GM20431 (cell line): Measurements from ENCODE around the gene TMEFF1.

Source experiments
- in situ Hi-C: fragments of 300-500 bp; cut with MseI, MboI; formaldehyde crosslinking; loops from one replicate; pipeline ENCODE4 v1.15.0; 2020; ENCODE audit warnings: low sequenced_read_pairs; ENCODE audit not compliant: unreplicated experiment

The TMEFF1 gene

DNA sequence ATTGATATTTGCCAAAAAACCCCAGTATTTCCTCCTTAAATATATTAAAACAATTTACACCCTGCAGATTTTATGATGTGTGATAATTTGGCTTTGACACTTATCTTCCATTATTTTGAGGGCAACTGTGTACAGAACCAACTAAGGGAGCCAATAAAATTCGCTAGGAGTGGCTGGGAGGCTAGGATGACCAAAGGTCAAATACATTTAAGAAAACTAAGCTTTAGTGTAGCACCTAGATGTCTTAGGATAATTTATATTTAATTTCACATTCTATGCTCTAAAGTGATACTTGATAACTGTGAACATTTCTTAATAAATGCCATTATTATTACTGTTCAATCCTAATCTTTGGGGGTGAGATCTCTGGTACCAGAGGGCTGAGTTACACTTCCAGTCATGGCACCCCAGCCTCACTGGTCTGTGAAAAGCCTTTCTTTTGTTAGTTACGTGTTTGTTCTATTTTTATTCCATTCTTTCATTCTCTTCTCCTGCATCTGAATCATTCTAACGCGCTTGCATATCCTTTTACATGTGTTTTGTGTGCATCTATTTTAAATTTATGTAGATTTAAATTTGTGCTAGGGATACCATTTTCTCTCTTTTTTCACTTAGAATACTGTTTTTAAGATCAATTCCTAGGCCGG lies 26.9 kb upstream of the TMEFF1 start:
- in situ Hi-C loops: no loop called here

DNA sequence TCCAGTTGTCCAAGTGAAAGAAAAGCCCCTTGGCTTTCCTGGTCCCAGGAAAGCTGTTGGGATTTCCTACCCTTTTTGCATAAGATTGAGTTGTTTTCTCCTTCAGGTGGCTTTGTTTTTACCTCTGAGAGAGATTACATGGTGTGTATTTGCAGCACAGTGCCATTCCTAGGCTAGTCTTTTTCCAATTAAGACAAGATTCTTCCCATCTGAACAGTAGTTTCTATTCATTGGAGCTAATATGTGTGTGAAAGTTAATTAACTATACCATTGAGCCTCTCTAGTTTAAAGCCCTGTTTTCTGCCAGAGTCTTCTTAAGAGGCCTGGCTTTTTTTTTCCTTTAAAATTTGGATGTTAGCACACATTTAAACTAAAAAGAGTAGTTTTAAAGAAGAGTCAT lies 25.9 kb upstream of the TMEFF1 start:
- in situ Hi-C loops: no loop called here

- in situ Hi-C loops: no loop called here
Measured at GRCh38 chr9:100448266-100448665, 24.7 kb upstream of the TMEFF1 start.

DNA sequence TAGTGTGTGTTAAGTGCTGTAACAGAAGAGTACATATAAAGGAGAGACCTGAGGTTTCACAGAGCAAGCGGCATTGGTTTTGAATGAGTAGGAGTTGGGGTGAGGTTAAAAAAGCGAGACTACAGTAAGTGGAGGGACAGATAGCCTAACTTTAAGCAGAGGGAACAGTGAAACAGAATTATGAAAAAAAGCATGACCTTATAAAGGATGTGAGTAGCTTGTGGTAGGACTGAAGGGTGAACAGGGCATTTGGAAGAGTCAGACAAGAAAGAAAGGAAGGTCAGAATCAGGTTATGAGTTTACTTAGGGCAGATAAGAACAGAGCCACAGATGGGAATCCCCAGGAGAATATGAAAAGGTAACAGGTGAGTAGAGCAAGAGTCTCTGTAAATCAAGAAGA lies 23.5 kb upstream of the TMEFF1 start:
- in situ Hi-C loops: no loop called here

DNA sequence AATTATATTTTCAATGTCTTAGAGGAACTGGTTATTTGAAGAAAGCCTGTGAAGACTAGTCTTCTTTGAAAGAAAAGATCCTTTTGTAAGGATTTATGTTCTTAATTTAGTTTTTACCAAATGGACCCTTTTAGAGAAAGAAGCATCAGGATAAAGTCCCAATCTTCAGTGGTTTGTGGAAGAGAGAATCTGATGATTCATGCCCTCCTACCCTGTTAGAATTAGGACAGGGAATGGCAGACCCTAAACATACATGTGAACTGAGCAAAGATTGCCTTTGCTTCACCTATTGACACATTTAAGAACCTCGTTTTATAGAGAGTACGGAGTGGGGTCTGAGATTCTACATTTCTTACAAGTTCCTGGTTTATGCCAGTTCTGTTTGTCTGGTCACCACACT lies 20.1 kb upstream of the TMEFF1 start:
- in situ Hi-C loops: no loop called here

GRCh38 chr9:100455470-100455869 lies 17.5 kb upstream of the TMEFF1 start:
- in situ Hi-C loops: no loop called here

- in situ Hi-C loops: no loop called here
Measured at GRCh38 chr9:100457517-100457916, 15.4 kb upstream of the TMEFF1 start.

DNA sequence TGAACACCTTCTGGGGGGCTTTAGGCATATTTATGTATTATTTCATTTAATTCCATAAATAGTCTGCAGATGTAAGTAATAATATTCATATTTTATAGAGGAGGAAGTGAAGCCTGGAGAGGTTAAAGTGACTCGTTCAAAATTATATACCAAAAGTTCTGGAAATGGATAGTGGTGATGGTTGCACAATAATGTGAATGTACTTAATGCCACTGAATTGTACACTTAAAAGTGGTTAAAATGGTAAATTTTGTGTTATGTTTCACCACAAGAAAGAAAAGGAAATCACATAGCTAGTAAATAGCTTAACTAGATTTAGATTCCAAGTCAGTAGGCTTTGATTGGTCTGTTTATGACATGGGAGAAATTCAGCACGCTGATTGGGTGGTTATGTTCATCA lies 13.0 kb upstream of the TMEFF1 start:
- in situ Hi-C loops: no loop called here

DNA sequence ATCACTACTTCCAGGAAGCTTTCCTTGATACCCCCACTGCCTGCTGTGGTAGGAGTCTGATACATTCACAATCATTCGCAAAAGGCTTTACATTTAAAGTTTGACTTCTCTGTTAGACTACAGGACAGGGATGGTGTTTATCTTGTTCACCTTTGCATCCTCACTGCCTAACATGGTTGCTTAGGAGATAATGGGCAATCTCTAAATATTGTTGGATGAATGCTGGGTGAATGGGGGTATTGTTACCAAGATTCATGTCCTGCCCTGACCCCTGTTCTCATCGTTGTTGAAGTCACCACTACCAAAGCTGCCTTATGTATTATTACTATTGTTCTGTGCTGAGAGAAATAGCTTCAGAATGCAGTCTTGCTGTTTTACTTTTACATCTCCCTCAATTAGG lies 7.7 kb upstream of the TMEFF1 start:
- in situ Hi-C loops: no loop called here

DNA sequence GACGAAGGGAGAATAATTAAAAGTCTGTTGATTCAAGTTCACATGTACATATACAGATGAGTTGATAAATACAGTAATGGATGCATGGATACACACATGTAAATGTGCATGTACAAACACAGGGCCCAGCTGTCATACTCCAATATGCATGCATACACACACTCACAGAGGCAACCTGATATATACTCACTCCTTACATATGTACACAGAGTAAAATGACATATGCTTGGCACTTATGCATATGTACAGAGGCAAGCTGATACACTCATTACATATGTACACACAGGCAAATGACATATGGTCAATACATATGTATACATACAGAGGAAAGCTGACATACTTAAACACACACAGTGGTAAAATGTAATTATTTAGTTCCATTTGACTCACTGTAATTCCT lies 7.2 kb upstream of the TMEFF1 start:
- in situ Hi-C loops: no loop called here

GRCh38 chr9:100466171-100466828 lies 6.6 kb upstream of the TMEFF1 start:
- in situ Hi-C loops: no loop called here

DNA sequence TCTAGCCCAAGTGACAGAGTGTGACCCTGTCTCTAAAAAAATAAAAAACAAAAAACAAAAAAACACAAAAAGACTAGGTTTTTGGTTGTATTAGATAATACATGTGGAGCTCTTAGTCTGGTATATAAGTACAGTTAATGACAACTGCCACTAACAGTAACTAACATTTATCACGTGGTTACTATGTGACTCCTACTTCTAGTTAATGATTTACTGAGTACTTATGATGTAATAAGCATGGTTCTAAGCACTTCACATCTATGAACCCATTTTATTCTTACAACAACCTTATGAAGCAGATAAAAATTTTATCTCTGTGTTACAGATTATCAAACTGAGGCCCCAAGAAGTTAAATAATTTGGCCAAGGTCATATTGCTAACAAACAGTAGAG lies 6.1 kb upstream of the TMEFF1 start:
- in situ Hi-C loops: no loop called here

- in situ Hi-C loops: no loop called here
Measured at GRCh38 chr9:100468041-100468440, 4.9 kb upstream of the TMEFF1 start.

GRCh38 chr9:100472268-100472667 lies 681 bp upstream of the TMEFF1 start:
- in situ Hi-C loops: no loop called here

DNA sequence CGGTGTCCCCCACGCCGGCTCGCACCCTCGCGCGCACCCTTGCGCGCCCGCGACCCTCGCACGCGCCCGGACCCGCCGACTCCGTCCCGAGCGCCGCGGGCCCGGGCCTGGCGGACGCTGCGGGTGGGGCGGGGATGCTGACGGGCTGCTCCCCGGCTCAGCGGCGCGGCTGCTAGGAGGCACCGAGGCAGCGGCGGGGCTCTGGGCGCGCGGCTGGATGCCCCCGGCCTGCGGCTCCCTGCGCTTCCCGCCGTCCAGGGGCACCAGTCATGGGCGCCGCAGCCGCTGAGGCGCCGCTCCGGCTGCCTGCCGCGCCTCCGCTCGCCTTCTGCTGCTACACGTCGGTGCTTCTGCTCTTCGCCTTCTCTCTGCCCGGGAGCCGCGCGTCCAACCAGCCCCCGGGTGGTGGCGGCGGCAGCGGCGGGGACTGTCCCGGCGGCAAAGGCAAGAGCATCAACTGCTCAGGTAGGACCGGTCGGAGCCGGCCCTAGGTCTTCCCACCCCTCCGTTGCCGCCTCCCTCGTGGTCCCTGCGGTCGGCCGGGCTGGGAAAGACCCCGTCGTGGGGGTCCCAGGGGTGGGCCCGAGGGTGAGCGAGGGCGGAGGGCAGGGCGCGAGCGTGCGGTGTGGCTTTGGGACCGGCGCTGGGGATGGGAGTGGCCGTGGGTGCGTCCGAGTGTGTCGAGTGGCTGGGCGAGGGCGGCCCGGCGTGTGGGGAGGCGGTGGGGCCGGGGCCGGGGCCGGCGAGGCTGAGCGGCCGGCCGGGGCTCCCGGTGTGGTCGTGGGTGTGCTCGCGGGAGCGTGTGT lies 530 bp downstream of the TMEFF1 start:
- in situ Hi-C loops: no loop called here

DNA sequence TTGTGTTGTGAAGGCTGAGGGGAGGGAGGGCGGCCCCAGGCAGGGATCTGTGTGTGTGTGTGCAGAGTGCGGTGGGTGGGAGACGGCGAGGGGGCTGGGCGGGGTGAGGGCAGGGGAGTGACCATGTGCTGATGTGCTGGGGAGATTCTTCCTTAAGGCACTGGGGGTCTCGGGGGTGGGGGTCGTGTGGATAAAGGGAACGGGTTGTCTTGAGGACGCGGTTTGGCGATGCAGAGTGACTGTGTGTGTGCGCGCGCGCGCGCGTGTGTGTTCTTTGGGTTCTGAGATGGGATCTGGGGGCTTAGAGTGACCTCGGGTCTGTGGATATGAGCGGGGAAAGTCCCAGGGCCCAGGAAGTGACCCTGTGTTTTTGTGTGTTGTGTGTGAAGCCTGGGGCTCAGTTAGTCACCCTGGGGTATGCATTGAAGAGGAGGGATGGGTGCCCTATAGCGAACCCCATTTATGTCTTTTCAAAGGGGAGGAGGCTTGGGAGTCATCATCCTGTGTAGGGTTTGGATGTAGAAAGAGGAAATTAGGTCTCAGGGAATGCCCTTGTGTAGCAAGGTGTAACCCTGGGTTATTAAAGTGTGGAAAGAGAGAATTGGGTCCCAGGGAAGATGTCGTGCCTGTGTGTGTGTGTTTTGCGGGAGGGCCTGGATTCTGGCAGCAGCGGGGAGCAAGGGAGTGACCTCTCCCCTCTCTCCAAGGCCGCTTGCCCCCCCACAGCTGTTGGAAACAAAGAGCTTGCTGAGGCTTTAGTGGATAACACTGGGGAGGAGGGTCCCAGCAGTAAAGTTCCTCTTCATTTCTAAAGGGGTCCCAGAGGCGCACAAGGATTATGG lies 1.4 kb downstream of the TMEFF1 start:
- in situ Hi-C loops: no loop called here

DNA sequence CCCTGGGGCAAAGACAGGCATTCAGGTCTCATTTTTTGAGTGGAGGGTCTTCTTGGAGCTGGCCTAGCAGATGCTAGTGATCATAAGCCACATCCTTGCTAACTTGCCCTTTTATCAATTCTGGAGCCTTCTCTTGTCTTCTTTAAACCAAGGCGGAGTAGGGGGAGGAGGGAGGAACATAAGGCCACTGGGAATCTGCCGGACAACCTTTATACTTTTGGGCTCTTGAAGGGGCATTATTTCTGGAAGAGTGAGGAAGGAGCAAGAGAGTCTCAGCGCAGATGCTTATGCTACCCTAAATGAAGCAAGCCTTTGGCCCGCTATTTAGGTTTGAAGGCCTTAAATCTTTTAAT lies 2.0 kb downstream of the TMEFF1 start:
- in situ Hi-C loops: no loop called here

- in situ Hi-C loops: no loop called here
Measured at GRCh38 chr9:100477241-100477640, 4.3 kb downstream of the TMEFF1 start.

DNA sequence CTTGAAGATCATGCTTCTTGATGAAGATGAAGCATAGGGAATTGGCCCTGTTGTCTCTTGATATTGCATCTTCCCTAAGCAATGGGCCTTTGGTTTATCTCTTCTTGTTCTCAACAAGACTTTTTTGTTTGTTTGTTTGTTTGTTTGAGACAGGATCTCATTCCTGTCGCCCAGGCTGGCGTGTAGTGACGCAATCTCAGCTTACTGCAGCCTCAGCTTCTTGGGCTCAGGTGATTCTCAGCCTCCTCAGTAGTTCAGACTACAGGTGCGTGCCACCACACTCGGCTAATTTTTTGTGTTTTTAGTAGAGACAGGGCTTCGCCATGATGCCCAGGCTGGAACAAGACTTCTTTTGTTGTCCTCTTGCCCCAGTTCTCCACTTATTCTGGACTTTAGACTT lies 5.2 kb downstream of the TMEFF1 start:
- in situ Hi-C loops: no loop called here

GRCh38 chr9:100479820-100480219 lies 6.9 kb downstream of the TMEFF1 start:
- in situ Hi-C loops: no loop called here

- in situ Hi-C loops: no loop called here
Measured at GRCh38 chr9:100485196-100485595, 12.2 kb downstream of the TMEFF1 start.
